ENCODE data around the gene DCTN5.
A peak's percentile ranks its signal among the peaks of the same experiment; 100 is the strongest.

DCTN5 gene

DNA sequence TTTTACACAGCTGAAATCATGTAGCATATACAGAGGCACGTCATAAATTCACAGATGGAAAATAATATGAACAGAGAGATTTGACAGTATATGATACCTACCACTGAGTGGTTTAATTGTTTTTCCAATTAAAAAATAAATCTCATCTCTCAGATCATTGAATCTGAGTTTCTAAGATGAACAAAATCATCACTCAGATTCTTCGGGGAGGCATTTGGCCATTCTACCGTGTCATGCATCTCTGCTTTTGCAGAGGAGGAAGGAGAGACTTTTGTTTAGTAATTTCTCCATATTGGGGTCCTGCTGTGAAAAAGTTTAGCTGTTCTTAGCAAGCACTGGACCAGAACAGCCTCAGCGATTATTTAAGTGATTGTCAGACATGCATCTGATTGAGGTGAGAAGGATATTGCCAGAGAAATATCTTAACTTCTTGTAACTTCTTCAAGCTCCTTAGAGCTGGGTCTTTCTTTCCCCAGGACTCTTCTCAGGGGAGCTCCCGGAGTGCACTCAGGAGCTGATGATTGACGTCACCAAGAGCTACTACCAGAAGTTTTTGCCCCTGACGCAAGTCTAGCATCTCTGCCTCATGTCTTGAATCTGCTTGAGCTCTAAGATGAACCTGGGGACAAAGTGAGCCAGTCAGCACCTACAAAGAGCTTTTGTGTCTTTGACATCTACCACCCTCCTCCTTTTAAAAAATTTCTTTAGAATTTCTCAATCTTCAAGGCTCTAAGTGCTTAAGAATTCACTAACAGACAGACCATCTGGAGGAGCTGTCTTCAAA, 25.5 kb downstream of the DCTN5 start:
- no peak for FAIRE-seq

GRCh38 chr16:23667355-23667659, 26.0 kb downstream of the DCTN5 start:
- no peak for FAIRE-seq

GRCh38 chr16:23668225-23668624, 27.0 kb downstream of the DCTN5 start:
- FAIRE-seq, result no peak

GRCh38 chr16:23668873-23669272, 27.6 kb downstream of the DCTN5 start:
- FAIRE-seq, result no peak

DNA sequence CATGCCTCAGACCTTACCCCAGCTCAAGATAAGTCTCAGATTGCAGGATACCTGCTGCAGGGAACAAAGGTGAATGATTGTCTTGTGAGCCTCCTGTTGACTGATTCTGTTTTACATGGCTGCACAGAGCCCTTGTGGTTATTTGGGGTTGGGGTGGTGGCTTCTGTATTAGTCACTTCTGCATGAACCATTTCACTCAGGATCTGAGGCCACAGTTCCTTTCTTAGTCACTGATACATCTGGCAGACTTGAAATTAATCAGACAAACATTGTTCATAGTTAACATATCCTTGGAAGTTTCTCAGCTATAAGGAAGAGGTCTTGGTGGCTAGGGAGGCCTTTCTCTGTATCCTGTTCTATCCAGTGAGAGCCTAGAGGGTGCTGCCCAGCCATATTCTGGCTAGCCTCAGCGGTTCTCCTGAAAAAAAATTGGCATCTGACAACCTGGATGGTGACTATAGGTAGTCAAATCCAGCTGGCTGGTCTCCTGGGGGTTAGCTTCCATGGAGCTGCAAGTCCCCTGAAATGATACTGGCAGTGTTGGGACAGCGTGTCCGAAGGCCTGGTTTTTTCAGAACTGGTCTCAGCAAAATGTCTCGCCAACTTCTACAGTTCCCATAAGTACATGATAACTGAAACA, 29.0 kb downstream of the DCTN5 start:
- no peak for FAIRE-seq

DNA sequence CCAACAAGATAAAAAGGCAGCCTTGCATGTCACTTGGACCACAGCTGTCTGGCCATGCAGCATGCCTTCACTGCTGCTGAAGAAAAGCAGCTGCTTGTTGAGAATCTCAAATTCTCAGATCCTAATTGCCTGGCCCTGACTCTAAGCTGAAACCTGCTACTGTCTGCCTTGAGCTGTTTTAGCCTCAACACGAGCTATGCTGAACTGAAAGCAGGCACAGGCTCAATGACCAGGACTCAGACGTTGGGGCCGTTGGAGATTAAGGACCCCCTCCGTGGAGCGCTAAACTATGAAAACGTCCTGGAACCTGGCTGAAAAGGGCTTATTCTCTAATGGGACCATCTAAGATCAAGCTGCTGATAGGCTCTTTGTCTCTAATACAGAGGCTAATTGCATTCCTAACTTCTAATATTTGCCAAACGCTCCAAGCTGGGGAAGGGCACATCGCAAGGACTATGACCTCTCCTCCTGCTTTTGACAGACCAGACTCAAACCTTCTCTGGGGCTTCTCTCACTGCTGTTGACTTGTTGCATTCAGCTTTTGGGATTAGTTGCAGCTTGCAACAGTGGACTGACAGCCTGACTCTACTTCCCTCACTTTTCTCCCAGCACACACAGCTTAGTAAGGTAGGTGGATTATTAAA, 32.8 kb downstream of the DCTN5 start:
- no peak for FAIRE-seq

DNA sequence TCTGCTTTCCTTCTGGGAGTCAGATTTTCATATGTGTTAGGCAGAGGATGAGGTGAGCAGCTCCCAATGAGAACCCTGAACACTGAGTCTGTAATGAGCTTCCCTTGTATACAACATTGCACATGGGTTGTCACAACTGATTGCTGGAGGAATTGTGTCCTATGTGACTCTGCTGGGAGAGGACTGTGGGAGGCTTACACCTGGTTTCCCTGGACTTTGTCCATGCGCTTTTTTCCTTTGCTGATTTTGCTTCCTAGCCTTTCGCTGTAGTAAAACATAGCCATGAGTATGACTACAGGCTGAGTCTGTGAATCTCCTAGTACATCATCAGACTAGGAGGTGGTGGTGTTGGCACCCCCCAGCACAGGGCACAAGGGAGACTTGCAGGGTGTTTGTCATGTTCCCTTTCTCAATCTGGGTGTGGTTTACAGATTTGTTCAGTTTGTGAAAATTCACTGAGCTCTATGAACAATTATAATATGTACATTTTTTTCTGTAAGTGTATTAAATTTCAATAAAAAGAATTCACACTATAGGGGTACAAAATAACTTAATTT, 35.7 kb downstream of the DCTN5 start:
- no peak for FAIRE-seq

DNA sequence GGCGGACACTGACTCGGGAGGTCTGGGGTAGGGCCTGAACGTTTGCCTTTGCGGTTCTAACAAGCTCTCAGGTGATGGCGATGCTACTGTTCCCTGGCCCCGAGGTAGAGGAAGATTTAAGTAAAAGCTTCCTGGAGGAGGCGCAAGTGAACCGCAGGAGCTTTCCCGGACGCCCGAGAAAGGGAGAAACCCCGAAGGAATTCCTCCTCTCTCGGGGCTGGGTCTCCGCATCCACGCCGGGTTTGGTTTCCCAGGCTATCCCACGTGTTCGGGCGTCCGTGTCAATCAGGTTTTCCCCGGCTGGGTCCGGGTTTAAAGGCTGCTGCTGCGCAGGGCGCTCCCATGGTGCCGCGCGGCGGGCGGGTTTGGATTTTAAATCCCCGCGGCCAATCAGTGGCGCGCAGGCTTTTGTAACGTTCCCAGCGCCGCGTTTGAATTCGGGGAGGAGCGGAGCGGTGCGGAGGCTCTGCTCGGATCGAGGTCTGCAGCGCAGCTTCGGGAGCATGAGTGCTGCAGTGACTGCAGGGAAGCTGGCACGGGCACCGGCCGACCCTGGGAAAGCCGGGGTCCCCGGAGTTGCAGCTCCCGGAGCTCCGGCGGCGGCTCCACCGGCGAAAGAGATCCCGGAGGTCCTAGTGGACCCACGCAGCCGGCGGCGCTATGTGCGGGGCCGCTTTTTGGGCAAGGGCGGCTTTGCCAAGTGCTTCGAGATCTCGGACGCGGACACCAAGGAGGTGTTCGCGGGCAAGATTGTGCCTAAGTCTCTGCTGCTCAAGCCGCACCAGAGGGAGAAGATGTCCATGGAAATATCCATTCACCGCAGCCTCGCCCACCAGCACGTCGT, 37.4 kb downstream of the DCTN5 start, which contains the start of gene PLK1:
PLK1 (plus strand) TSS at position 460 of the 844 bp plus-strand sequence; CDS start at position 504, 44 bp downstream.
- peak; percentile 92 for FAIRE-seq

DNA sequence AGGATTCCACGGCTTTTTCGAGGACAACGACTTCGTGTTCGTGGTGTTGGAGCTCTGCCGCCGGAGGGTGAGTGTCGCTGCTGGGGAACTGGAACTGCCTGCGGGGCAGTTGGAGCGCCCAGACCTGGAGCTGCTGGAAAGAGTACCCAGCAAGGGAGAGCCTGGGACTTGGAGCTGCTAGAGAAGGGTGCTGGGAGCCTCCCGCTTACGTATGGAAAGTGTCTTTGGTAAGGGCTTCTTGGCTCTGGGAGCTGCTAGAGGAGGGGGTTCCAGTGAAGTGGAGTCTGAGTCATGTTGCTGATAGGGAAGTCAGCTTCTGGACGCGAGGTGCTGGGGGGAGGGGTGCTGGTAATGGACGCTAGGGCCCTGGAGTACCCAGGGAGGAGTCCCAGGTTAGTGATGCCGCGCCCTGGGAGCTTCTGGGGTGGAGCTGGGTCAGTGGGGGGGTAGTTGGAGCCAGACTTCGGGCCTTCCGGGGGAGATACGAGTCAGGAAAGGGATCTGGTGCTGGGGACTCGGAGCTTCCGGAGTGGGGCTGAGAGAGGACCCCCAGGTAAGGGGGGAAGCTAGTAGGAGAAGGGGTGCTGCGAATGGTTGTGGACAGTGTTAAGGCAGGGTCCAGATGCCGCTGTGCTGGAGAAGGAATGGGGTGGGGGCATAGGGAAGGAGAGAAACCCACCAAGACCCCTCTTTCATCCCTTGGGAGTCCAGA, 38.2 kb downstream of the DCTN5 start:
- FAIRE-seq, result no peak

DNA sequence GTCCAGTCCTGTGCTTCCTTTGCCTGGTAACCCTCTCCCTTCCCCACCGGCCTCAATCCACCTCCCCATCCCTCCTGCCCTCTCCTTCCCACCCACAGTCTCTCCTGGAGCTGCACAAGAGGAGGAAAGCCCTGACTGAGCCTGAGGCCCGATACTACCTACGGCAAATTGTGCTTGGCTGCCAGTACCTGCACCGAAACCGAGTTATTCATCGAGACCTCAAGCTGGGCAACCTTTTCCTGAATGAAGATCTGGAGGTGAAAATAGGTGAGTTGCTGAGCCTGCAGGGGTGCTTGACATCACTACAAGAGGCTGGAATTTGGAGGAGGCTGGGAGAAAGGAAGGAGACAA, 38.7 kb downstream of the DCTN5 start:
- FAIRE-seq, result no peak

DNA sequence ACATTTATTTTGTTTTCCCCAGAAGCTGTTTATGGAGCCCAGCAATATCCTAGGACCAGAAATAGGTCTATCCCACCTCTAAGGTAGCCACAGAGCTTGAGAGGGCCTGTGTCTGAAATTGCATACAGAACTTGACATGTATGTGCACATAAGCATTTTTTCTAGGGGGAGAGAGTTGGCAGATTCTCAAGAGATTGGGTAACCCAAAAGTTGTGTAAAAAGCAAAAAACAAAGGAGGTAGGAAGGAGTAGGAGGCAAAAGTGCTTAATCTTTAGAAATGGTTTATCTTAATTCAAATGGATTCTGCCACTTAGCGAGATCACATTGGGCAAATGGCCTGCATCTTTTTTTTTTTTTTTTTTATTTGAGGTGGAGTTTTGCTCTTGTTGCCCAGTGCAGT, 40.9 kb downstream of the DCTN5 start:
- FAIRE-seq, result no peak

DNA sequence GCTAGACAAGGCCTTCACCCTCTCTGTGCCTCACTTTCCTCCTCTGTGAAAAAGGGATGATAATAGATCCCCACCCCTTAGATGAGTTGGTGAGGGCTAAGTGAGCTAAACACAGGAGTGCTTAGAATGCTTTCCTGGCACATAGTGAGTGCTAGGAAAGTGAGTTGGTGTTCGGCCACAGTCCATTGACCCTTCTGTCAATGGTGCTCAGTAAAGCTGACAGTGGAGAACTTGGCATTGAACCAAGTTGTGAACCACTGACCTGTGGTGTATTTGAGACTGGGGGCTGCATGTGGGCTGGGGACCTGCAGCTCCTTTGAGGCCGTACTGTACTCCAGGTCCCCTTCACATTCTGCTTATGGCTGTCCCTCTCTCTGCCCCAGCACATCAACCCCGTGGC, 42.2 kb downstream of the DCTN5 start:
- no peak for FAIRE-seq

DNA sequence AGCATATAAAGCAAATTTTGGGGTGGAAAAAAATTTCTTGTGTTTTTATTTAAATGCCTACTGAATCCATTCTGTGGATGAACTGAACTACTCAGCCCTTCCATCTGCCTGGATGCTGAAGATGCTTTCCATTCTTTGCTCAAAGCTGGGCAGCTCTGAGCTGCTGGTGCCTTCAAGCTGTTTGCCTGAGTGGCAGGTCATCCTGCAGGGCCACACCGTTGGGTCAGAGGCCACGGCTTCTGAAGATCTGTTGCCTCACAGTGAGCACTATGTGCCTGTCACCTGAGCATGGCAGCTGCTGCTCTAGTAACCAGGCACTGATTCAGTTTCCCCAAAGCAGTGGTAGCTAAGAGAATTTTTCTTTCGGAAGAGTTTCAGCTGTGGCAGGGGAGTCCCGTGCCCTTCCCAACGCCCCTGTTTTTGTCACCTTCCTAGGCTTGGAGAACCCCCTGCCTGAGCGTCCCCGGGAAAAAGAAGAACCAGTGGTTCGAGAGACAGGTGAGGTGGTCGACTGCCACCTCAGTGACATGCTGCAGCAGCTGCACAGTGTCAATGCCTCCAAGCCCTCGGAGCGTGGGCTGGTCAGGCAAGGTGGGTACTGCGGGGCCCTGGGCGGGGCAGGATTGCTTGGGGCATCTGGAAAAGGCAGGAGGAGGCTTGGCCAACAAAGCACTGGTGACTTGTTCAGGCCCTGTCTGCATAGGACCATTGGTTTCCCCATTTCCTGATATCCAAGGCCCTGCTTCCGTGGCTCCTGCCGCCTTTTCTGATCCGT, 46.0 kb downstream of the DCTN5 start:
- FAIRE-seq, result no peak

DNA sequence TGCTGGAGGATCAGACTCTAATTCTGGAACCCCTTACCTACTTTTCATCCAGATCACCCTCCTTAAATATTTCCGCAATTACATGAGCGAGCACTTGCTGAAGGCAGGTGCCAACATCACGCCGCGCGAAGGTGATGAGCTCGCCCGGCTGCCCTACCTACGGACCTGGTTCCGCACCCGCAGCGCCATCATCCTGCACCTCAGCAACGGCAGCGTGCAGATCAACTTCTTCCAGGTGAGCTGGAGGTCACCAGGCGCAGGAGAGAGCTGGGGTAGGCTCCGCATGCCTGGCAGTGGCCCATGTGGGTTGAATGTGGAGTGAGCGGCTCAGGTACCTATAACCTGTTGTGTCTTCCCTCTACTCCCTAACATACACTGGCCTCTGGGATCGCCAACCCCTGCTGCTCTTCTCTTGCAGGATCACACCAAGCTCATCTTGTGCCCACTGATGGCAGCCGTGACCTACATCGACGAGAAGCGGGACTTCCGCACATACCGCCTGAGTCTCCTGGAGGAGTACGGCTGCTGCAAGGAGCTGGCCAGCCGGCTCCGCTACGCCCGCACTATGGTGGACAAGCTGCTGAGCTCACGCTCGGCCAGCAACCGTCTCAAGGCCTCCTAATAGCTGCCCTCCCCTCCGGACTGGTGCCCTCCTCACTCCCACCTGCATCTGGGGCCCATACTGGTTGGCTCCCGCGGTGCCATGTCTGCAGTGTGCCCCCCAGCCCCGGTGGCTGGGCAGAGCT, 48.3 kb downstream of the DCTN5 start:
- FAIRE-seq, result no peak

DNA sequence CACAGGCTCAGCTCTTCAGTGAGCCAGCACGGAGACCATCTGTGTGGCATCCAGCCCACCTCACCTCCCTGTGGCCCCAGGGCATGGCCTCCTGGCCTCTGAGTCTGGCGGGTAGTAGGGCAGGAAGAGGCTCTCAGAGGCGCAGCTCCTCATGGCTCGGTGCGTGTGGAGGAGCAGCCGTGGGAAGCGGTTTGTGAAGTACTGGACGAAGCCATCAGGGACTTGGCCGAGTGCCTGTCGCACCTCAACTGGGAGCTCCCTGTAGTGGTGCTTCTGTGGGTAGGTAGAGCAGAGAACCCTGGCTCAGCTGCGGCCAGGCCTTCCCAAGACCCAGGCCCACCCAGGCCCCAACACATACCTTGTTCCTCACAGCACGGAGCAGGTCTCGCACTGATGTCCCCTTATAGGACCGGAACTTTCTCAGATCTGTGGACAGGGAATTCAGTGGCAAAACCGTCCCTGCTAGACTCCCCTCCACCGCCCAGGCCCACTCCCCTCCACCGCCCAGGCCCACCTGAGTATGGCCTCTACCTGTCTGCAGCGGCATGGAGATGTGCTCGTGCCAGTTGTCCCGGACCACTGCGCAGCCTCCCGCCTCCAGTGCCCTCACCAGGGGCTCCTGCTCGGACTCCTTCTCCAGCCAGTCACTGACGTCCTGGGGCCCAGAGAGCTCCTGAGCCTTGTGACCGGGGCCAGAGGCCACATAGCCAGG, 49.7 kb downstream of the DCTN5 start:
- FAIRE-seq, result no peak

DNA sequence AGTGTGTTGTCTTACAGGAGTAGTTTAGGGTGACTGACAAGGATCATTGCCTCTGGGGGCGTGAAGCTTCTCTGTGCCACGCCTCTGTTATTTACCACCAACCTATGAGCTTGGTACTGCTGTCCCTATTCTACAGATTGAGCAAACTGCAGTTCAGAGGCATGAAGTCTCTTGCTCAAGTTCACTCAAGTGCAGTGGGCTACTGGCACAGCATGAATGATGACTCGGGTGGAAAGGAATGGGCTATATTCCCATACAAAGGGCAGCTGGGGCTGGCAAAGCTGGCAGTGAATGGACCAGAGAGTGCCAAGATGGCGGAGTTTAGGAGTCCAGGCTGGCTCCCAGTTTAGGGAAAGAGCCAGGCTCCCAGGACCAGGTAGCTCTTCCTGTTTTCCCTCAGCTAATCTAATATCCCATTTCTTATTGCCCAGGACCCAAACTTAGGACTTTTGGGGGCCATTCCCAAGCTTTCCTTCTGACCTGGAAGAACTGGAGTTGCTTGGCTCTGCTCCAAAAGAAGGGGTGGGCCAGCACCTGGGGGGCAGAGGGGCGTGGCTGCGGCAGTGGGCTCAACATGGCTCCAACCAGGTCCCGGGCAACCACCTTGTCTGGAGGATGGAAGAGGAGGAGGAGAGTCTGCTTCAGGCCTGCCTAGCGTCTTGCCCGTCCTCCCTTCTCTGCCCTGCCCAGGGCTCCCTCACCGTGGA, 50.4 kb downstream of the DCTN5 start:
- FAIRE-seq, result no peak

DNA sequence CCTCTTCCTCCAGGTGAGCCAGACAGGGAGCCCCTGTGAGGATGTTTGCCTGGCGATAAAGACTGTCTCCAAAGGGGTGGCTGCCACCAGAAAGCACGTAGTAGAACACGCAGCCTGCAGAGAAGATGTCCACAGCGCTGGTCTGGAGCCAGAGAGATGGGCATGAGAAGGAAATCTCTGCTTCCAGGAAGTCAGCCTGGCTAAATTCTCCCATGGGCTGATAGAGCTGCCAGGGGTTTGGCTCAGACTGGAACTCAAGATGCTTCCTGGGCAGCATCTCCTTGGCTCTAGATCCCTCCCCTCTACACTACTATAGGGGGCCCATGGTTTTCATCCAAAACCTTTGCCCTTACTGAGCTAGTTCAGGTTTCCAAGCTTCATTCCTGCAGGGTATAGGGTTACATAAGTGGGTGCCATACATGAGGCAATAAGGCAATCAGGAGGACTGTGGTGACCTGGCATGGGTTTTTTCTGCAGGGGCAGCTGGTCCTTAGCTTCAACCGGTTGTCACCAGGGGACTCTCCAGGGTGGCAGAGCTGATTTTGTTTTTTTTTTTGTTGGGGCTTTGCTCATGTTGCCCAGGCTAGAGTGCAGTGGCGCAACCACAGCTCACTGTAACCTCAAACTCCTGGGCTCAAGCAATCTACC, 51.0 kb downstream of the DCTN5 start:
- FAIRE-seq, result no peak

DNA sequence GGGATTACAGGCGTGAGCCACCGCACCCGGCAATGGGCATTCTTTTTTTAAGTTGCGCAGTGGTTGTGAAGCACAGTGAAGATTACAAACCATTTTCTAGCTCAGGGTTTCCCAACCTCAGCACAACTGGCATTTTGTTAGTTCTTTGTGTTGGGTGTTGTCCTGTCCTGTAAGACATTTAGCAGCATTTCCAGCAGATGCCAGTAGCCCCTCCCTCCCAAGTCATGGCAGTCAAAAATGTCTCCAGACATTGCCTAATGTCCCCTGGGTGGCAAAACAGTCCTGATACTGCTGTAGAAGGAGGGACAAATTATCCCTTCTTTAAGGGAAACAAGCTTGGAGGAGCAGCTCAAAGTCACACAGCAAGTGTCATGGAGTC, 53.0 kb downstream of the DCTN5 start:
- FAIRE-seq, result no peak
